ENCODE data around the gene PIGU. TPM values are rescaled to one million over a fixed set of nuclear protein-coding genes. Genes with fewer than 3 reads are reported as not detected.

The PIGU gene
- polyA plus RNA-seq, 1 of the 3 experiments (the other 2 are of a cell fraction) = 40.3 TPM

- no peaks in the 10 kb centered on the region for H3K27me3 ChIP-seq (ENCODE audit: insufficient read depth)
- H3K79me2 ChIP-seq (ENCODE audit: insufficient read depth) = no peaks in the 10 kb centered on the region
- POLR2A ChIA-PET = no interaction called here
- H2AFZ ChIP-seq (ENCODE audit: low read depth) = no peak overlapping the region
- no peaks in the 10 kb centered on the region for H3F3A ChIP-seq (replicated peaks; ENCODE audit: insufficient read depth)
- 66% methylated on average over 5 of the region's 6 CpGs for WGBS (ENCODE audit: low lambda C conversion rate)
- CTCF ChIA-PET = interaction anchor here (1.1 kb wide), 1 partner anchor 21 kb away, joined by 3 read pairs; no protein-coding TSS in a partner anchor
- H4K20me1 ChIP-seq (ENCODE audit: insufficient read depth) = no peaks in the 10 kb centered on the region
- peaks cover 0 to 15% of the 10 kb centered on the region in 2 experiments; a peak in 3 of 4 replicates for H3K4me1 ChIP-seq (ENCODE audit: control insufficient read depth in 1 of 2, insufficient read depth in 2 of 2, low read depth in 1 of 2, low read length in 1 of 2)
- no peak overlapping the region for H3K27ac ChIP-seq (ENCODE audit: low read depth in 2 of 2, low read length in 1 of 2)
- no peak overlapping the region for H3K4me3 ChIP-seq (ENCODE audit: low read depth in 2 of 2, low read length in 1 of 2)
- no peak for DNase-seq
- no peaks in the 10 kb centered on the region for H3K9me2 ChIP-seq
- H3K4me2 ChIP-seq = no peak overlapping the region
- TF ChIP-seq RAD21 (IDR thresholded peaks at IDR 0.05; ENCODE audit: low read length) (no peak), MEF2A (IDR thresholded peaks at IDR 0.05; ENCODE audit: borderline replicate concordance, low read depth) (no peak), EZH2phosphoT487 (IDR thresholded peaks at IDR 0.05; ENCODE audit: borderline replicate concordance, low read depth) (no peak), POLR2AphosphoS5 (IDR thresholded peaks at IDR 0.05; ENCODE audit: low read depth, low read length) (no peak), YY1 (IDR thresholded peaks at IDR 0.05; ENCODE audit: low read depth) (no peak), FOSL2 (IDR thresholded peaks at IDR 0.05; ENCODE audit: borderline replicate concordance, low read depth) (no peak), MXI1 (IDR thresholded peaks at IDR 0.05; ENCODE audit: low read depth, low read length) (no peak), USF1 (IDR thresholded peaks at IDR 0.05; ENCODE audit: borderline replicate concordance, low read depth) (no peak), RCOR1 (IDR thresholded peaks at IDR 0.05; ENCODE audit: low read length) (no peak), TEAD4 (IDR thresholded peaks at IDR 0.05; ENCODE audit: borderline replicate concordance, insufficient read depth) (no peak), JUND (IDR thresholded peaks at IDR 0.05) (no peak), TAF1 (IDR thresholded peaks at IDR 0.05; ENCODE audit: borderline replicate concordance, low read depth, low read length) (no peak), FOXM1 (IDR thresholded peaks at IDR 0.05; ENCODE audit: low read depth) (no peak), NRF1 (IDR thresholded peaks at IDR 0.05; ENCODE audit: low read depth, low read length) (no peak), CHD2 (IDR thresholded peaks at IDR 0.05; ENCODE audit: low read length, partially characterized antibody) (no peak), TCF12 (IDR thresholded peaks at IDR 0.05) (no peak)
- TF ChIP-seq, protein P1, sequence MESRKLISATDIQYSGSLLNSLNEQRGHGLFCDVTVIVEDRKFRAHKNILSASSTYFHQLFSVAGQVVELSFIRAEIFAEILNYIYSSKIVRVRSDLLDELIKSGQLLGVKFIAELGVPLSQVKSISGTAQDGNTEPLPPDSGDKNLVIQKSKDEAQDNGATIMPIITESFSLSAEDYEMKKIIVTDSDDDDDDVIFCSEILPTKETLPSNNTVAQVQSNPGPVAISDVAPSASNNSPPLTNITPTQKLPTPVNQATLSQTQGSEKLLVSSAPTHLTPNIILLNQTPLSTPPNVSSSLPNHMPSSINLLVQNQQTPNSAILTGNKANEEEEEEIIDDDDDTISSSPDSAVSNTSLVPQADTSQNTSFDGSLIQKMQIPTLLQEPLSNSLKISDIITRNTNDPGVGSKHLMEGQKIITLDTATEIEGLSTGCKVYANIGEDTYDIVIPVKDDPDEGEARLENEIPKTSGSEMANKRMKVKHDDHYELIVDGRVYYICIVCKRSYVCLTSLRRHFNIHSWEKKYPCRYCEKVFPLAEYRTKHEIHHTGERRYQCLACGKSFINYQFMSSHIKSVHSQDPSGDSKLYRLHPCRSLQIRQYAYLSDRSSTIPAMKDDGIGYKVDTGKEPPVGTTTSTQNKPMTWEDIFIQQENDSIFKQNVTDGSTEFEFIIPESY (IDR thresholded peaks at IDR 0.05; ENCODE audit: borderline replicate concordance, low read depth) = no peak
- no peak overlapping the region for H3K9ac ChIP-seq
- no peaks in the 10 kb centered on the region for H3K9me3 ChIP-seq
- peaks cover 0 to 8% of the 10 kb centered on the region in 2 experiments for H3K36me3 ChIP-seq (replicated peaks in 1 of 2; ENCODE audit: control insufficient read depth in 1 of 2, insufficient read depth in 2 of 2, low read length in 1 of 2)
These were observed 98.4 kb downstream of the PIGU start for GRCh38 chr20:34578521-34578920.

DNA sequence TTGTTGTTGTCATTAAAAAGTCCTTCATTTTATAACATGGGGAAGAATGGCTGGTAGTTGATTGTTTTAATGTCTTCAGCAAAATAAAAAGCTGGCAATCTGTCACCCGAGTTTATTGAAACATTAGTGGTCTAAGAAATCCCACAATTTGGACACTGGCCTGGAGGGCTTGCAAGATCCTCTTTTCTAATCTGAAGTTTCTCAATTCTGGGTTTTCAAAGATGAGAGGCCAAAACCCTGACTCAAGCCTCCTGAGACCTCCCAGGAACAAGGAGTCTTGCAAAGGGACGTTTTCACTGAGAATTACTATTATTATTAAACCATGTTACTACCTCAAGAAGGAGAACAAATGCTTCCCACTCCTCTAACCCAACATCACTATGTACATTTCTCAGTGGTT, 98.9 kb downstream of the PIGU start:
- 48% methylated on average over 2 of the region's 2 CpGs for WGBS (ENCODE audit: low lambda C conversion rate)
- Histone ChIP-seq H3K9me3 (no peaks in the 10 kb centered on the region), H2AFZ (ENCODE audit: low read depth) (no peak overlapping the region), H3K4me3 (ENCODE audit: low read depth in 2 of 2, low read length in 1 of 2) (no peak overlapping the region), H3K27me3 (ENCODE audit: insufficient read depth) (no peaks in the 10 kb centered on the region), H4K20me1 (ENCODE audit: insufficient read depth) (no peaks in the 10 kb centered on the region), H3K79me2 (ENCODE audit: insufficient read depth) (no peaks in the 10 kb centered on the region), H3K4me1 (ENCODE audit: control insufficient read depth in 1 of 2, insufficient read depth in 2 of 2, low read depth in 1 of 2, low read length in 1 of 2) (peaks cover 0 to 15% of the 10 kb centered on the region in 2 experiments; a peak in 3 of 4 replicates), H3K27ac (ENCODE audit: low read depth in 2 of 2, low read length in 1 of 2) (no peak overlapping the region), H3K9ac (no peak overlapping the region), H3K36me3 (replicated peaks in 1 of 2; ENCODE audit: control insufficient read depth in 1 of 2, insufficient read depth in 2 of 2, low read length in 1 of 2) (peaks cover 0 to 8% of the 10 kb centered on the region in 2 experiments), H3K4me2 (no peak overlapping the region), H3K9me2 (no peaks in the 10 kb centered on the region), H3F3A (replicated peaks; ENCODE audit: insufficient read depth) (no peaks in the 10 kb centered on the region)
- ChIA-PET CTCF (interaction anchor here (1.1 kb wide), 1 partner anchor 20 kb away, joined by 3 read pairs; no protein-coding TSS in a partner anchor), POLR2A (no interaction called here)
- no peak for DNase-seq
- no peak for TF ChIP-seq RFX5 (IDR thresholded peaks at IDR 0.05; ENCODE audit: low read length)
- no peak for TF ChIP-seq FOSL2 (IDR thresholded peaks at IDR 0.05; ENCODE audit: borderline replicate concordance, low read depth)
- TF ChIP-seq, protein P1 (IDR thresholded peaks at IDR 0.05; ENCODE audit: borderline replicate concordance, low read depth) = no peak
- no peak for TF ChIP-seq SIN3A (IDR thresholded peaks at IDR 0.05; ENCODE audit: borderline replicate concordance, low read depth, low read length)
- no peak for TF ChIP-seq TAF1 (IDR thresholded peaks at IDR 0.05; ENCODE audit: borderline replicate concordance, low read depth, low read length)
- TF ChIP-seq RXRA (IDR thresholded peaks at IDR 0.05; ENCODE audit: borderline replicate concordance, low read depth) = no peak
- TF ChIP-seq POLR2AphosphoS5 (IDR thresholded peaks at IDR 0.05; ENCODE audit: low read depth, low read length) = no peak
- no peak for TF ChIP-seq CHD2 (IDR thresholded peaks at IDR 0.05; ENCODE audit: low read length, partially characterized antibody)
- TF ChIP-seq JUND (IDR thresholded peaks at IDR 0.05) = no peak
- TF ChIP-seq FOXJ3 (CRISPR knock-in tag; IDR thresholded peaks at IDR 0.05) = no peak
- TF ChIP-seq GATA2 (CRISPR knock-in tag; IDR thresholded peaks at IDR 0.05) = no peak
- TF ChIP-seq TCF12 (IDR thresholded peaks at IDR 0.05) = no peak
- no peak for TF ChIP-seq YY1 (IDR thresholded peaks at IDR 0.05; ENCODE audit: low read depth)
- TF ChIP-seq RCOR1 (IDR thresholded peaks at IDR 0.05; ENCODE audit: low read length) = no peak
- no peak for TF ChIP-seq TEAD4 (IDR thresholded peaks at IDR 0.05; ENCODE audit: borderline replicate concordance, insufficient read depth)
- TF ChIP-seq SMC3 (IDR thresholded peaks at IDR 0.05; ENCODE audit: low read depth, low read length) = no peak
